Neural progenitor cell (in vitro differentiated cells): ENCODE results near the gene LTO1. TPM values are rescaled to one million over a fixed set of nuclear protein-coding genes. Genes with fewer than 3 reads are reported as not detected.
"Not testable (repeated sequence)": the region's sequence is repeated elsewhere in the genome, so short reads cannot be mapped to it uniquely, and the experiment has no call there.

Experiments used
- DNase-seq: peaks from one replicate; pipeline ENCODE4 v3.0.0-alpha.2; 2016; ENCODE audit warnings: low spot score
- H2AFZ ChIP-seq: fragments of 200-600 bp; sonication (generic); replicated peaks from 2 replicates; pipeline ENCODE4 v1.6.1; 2016; ENCODE audit warnings: antibody characterized with exemption
- H3F3A ChIP-seq: fragments of 200-600 bp; sonication (generic); 2 replicates; pipeline ENCODE4 v1.6.1; 2016; ENCODE audit warnings: antibody characterized with exemption, low read depth
- H3K27ac ChIP-seq: fragments of 200-600 bp; sonication (generic); 2 replicates; pipeline ENCODE4 v1.5.1; 2016; ENCODE audit warnings: mild to moderate bottlenecking
- H3K27me3 ChIP-seq: fragments of 200-600 bp; sonication (generic); 2 replicates; pipeline ENCODE4 v1.6.1; 2016; ENCODE audit warnings: mild to moderate bottlenecking, moderate library complexity
- H3K36me3 ChIP-seq: fragments of 200-600 bp; sonication (generic); 2 replicates; pipeline ENCODE4 v1.5.1; 2016
- H3K4me1 ChIP-seq: fragments of 200-600 bp; sonication (generic); 2 replicates; pipeline ENCODE4 v1.6.1; 2016; ENCODE audit warnings: mixed run types
- H3K4me2 ChIP-seq: fragments of 200-600 bp; sonication (generic); 2 replicates; pipeline ENCODE4 v1.6.1; 2016
- H3K4me3 ChIP-seq: fragments of 200-600 bp; sonication (generic); 2 replicates; pipeline ENCODE4 v1.5.1; 2016
- H3K79me2 ChIP-seq: fragments of 200-600 bp; sonication (generic); 2 replicates; pipeline ENCODE4 v1.6.1; 2016; ENCODE audit warnings: low read depth
- H3K9ac ChIP-seq: fragments of 200-600 bp; sonication (generic); 2 replicates; pipeline ENCODE4 v1.6.1; 2016
- H3K9me3 ChIP-seq: fragments of 200-600 bp; sonication (generic); 2 replicates; pipeline ENCODE4 v1.5.1; 2016; ENCODE audit warnings: low read depth
- H4K20me1 ChIP-seq: fragments of 200-600 bp; sonication (generic); 2 replicates; pipeline ENCODE4 v1.6.1; 2016; ENCODE audit warnings: low read depth
- H3K27ac Mint-ChIP-seq: 3 replicates; pipeline ENCODE4 v1.8.0; 2021; ENCODE audit warnings: mixed read lengths
- H3K27me3 Mint-ChIP-seq: 2 replicates; pipeline ENCODE4 v1.8.0; 2022; ENCODE audit warnings: low read depth, mild to moderate bottlenecking, inconsistent platforms, moderate library complexity, mixed read lengths; ENCODE audit not compliant: insufficient read depth
- H3K36me3 Mint-ChIP-seq: 3 replicates; pipeline ENCODE4 v1.8.0; 2021; ENCODE audit warnings: mixed read lengths
- H3K4me1 Mint-ChIP-seq: 3 replicates; pipeline ENCODE4 v1.8.0; 2021; ENCODE audit warnings: mixed read lengths
- H3K4me3 Mint-ChIP-seq: 3 replicates; pipeline ENCODE4 v1.8.0; 2021; ENCODE audit warnings: mild to moderate bottlenecking, moderate library complexity, mixed read lengths
- H3K9me3 Mint-ChIP-seq: 3 replicates; pipeline ENCODE4 v1.8.0; 2020; ENCODE audit warnings: mixed read lengths
- CTCF ChIP-seq: fragments of 200-600 bp; sonication (generic); IDR thresholded peaks from 2 replicates; pipeline ENCODE4 v1.5.1; 2017; ENCODE audit warnings: antibody characterized with exemption, mild to moderate bottlenecking
- EZH2 ChIP-seq: fragments of 200-600 bp; sonication (generic); IDR thresholded peaks from 2 replicates; pipeline ENCODE4 v1.6.1; 2017; ENCODE audit warnings: antibody characterized with exemption, mild to moderate bottlenecking, moderate library complexity
- EZH2phosphoT487 ChIP-seq: fragments of 200-600 bp; sonication (generic); IDR thresholded peaks from 2 replicates; pipeline ENCODE4 v1.6.1; 2017; ENCODE audit warnings: antibody characterized with exemption
- total RNA-seq: library from RNA; depleted of rRNA; stranded (reverse); fragments of >200 nt; gene quantifications from 2 replicates; pipeline ENCODE4 v1.2.3, GENCODE V29; 2015; ENCODE audit warnings: low replicate concordance

Gene LTO1
- total RNA-seq, 1 donor from 2014 or later, result 11.9 TPM

GRCh38 chr11:69697861-69698260 lies 22.7 kb upstream of the LTO1 start:
- H3K27me3 ChIP-seq, result peaks cover 24% of the 10 kb centered on the region
- no peaks in the 10 kb centered on the region for H3K9me3 ChIP-seq
- peaks cover 29% of the 10 kb centered on the region for H3F3A ChIP-seq
- no peak overlapping the region for H3K4me3 ChIP-seq
- peaks cover 29% of the 10 kb centered on the region for H3K4me1 ChIP-seq
- no peaks in the 10 kb centered on the region for H3K36me3 Mint-ChIP-seq
- H3K36me3 ChIP-seq, result no peaks in the 10 kb centered on the region
- no peak overlapping the region for H3K9ac ChIP-seq
- TF ChIP-seq EZH2 (no peak), CTCF (no peak), EZH2phosphoT487 (no peak)
- peaks cover 16% of the 10 kb centered on the region for H4K20me1 ChIP-seq
- no peaks in the 10 kb centered on the region for H3K9me3 Mint-ChIP-seq
- H3K27ac ChIP-seq, result no peak overlapping the region
- H3K4me1 Mint-ChIP-seq, result peaks cover 33% of the 10 kb centered on the region
- peaks cover 30% of the 10 kb centered on the region for H3K27me3 Mint-ChIP-seq
- no peak for DNase-seq
- no peak overlapping the region for H3K4me2 ChIP-seq
- H2AFZ ChIP-seq, result no peak overlapping the region
- no peak overlapping the region for H3K4me3 Mint-ChIP-seq
- H3K79me2 ChIP-seq, result no peaks in the 10 kb centered on the region
- no peak overlapping the region for H3K27ac Mint-ChIP-seq

DNA sequence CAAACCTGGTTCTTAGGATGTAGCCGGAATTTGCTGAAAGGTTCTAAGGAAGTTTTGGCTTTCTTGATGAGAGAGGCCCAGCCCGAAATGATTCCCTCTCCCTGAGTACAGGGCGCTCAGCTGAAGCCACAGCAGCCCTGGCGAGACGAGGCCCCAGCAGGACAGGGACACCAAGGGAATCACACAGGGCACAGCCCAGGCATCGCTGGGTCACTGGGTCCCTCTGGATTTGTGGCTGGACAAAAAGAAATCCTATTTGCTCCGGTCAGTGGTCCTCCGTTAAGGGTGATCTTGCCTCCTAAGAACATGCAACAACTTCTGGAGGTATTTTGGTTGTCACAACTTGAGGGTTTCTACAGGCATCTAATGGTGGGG lies 22.3 kb upstream of the LTO1 start:
- H3K27me3 ChIP-seq, result peaks cover 20% of the 10 kb centered on the region
- peaks cover 25% of the 10 kb centered on the region for H3F3A ChIP-seq
- no peaks in the 10 kb centered on the region for H3K9me3 ChIP-seq
- no peak for DNase-seq
- Mint-ChIP-seq H3K36me3 (no peaks in the 10 kb centered on the region), H3K9me3 (peaks cover 2% of the 10 kb centered on the region), H3K27ac (no peak overlapping the region), H3K27me3 (peaks cover 26% of the 10 kb centered on the region), H3K4me1 (peaks cover 29% of the 10 kb centered on the region), H3K4me3 (no peak overlapping the region)
- no peak overlapping the region for H3K9ac ChIP-seq
- H3K4me3 ChIP-seq, result no peak overlapping the region
- H3K36me3 ChIP-seq, result no peaks in the 10 kb centered on the region
- no peak overlapping the region for H3K27ac ChIP-seq
- H2AFZ ChIP-seq, result no peak overlapping the region
- TF ChIP-seq CTCF (no peak), EZH2phosphoT487 (no peak), EZH2 (no peak)
- no peak overlapping the region for H3K4me2 ChIP-seq
- peaks cover 25% of the 10 kb centered on the region for H3K4me1 ChIP-seq
- H4K20me1 ChIP-seq, result peaks cover 13% of the 10 kb centered on the region
- H3K79me2 ChIP-seq, result no peaks in the 10 kb centered on the region

DNA sequence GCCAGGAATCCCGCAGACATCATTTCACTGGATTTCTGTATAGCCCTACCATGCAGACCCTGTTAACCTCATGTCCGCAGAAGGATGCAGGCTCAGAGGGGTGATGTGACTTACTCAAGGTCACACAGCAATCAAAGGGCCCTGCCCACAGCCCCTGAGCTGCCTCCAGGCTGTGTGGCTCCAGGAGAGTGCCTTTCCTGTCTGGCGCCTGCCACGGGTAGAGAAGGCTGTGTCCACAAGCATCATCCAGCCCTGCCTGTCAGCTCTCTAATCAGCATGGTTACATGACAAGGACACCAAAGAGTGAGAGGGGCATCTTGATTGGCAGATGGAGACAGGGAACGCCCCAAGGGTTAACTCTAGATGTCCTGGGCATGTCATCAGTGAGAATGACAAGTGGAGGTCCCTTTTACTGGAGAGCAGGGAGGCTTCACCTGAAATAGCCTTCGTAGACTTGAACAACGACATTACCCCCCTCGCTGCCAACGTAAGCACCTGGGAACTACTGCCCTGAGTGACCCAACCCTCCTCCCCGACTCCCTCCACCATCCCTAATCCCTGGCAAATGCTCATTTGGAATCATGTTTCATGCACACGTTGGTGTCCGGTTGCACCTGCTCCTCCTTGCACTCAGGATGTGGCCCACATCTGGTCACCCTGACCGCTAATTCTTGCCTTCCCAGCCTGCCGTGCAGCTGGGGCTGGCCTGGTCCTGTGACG lies 21.8 kb upstream of the LTO1 start:
- DNase-seq, result peak; percentile 55
- peaks cover 7% of the 10 kb centered on the region for H3K9me3 Mint-ChIP-seq
- no peak overlapping the region for H3K27ac ChIP-seq

GRCh38 chr11:69695995-69696394 lies 20.8 kb upstream of the LTO1 start:
- not testable (repeated sequence) for H2AFZ ChIP-seq, H3K36me3 ChIP-seq, H3K36me3 Mint-ChIP-seq, H3K27me3 ChIP-seq, H3K9ac ChIP-seq, H3K9me3 ChIP-seq, H4K20me1 ChIP-seq, H3K4me3 Mint-ChIP-seq, H3K79me2 ChIP-seq, H3K27ac Mint-ChIP-seq, H3K4me3 ChIP-seq, DNase-seq, H3K4me2 ChIP-seq, H3K27ac ChIP-seq
- Mint-ChIP-seq H3K27me3 (peaks cover 26% of the 10 kb centered on the region), H3K9me3 (peaks cover 10% of the 10 kb centered on the region), H3K4me1 (peaks cover 26% of the 10 kb centered on the region)
- Histone ChIP-seq H3F3A (peaks cover 18% of the 10 kb centered on the region), H3K4me1 (peaks cover 18% of the 10 kb centered on the region)

More for the DNA sequence above, 21.8 kb upstream of the LTO1 start:
- Histone ChIP-seq H3K79me2 (no peaks in the 10 kb centered on the region), H3K9ac (no peak overlapping the region), H4K20me1 (peaks cover 13% of the 10 kb centered on the region), H3K36me3 (no peaks in the 10 kb centered on the region), H3F3A (peaks cover 24% of the 10 kb centered on the region), H3K4me2 (no peak overlapping the region), H3K4me3 (no peak overlapping the region), H3K27me3 (peaks cover 14% of the 10 kb centered on the region), H2AFZ (no peak overlapping the region), H3K4me1 (peaks cover 20% of the 10 kb centered on the region), H3K9me3 (no peaks in the 10 kb centered on the region)
- Mint-ChIP-seq H3K4me3 (no peak overlapping the region), H3K27me3 (peaks cover 26% of the 10 kb centered on the region), H3K4me1 (peaks cover 27% of the 10 kb centered on the region), H3K27ac (no peak overlapping the region), H3K36me3 (peaks cover 2% of the 10 kb centered on the region)
- no peak for TF ChIP-seq EZH2phosphoT487
- no peak for TF ChIP-seq EZH2
- no peak for TF ChIP-seq CTCF
